PFSK-1 (cell line): ENCODE results near the gene PDE4B.

Experiments used
- FOXP2 ChIP-seq: optimal IDR thresholded peaks from 2 replicates; pipeline ENCODE3; 2011; ENCODE audit warnings: borderline replicate concordance, control low read depth, inconsistent platforms; ENCODE audit not compliant: insufficient read depth; ENCODE audit errors: extremely low read length, extremely low read depth
- POLR2AphosphoS5 ChIP-seq: IDR thresholded peaks from 2 replicates; pipeline ENCODE4 v1.6.1; 2012; ENCODE audit warnings: low read depth, mild to moderate bottlenecking, control low read depth, low read length, moderate library complexity
- SIN3A ChIP-seq: IDR thresholded peaks from 2 replicates; pipeline ENCODE4 v1.6.1; 2012; ENCODE audit warnings: mild to moderate bottlenecking, low read length, moderate library complexity, borderline replicate concordance; ENCODE audit not compliant: insufficient read depth
- TAF1 ChIP-seq: IDR thresholded peaks from 2 replicates; pipeline ENCODE4 v1.6.1; 2012; ENCODE audit warnings: low read length, control low read depth, borderline replicate concordance; ENCODE audit not compliant: insufficient read depth
- TF ChIP-seq, protein P1 (sequence below), 2 experiments: IDR thresholded peaks; 2 replicates each; pipeline versions ENCODE4 v1.6.1 to v1.8.0; 2011 to 2012; ENCODE audit warnings: low read depth in 2 of 2, low read length in 2 of 2, control low read depth in 1 of 2, inconsistent platforms in 1 of 2, mild to moderate bottlenecking in 1 of 2, moderate library complexity in 1 of 2; ENCODE audit not compliant: insufficient read depth in 1 of 2

PDE4B gene

GRCh38 chr1:66283622-66284041 is 490.9 kb downstream of the PDE4B start:
- TF ChIP-seq SIN3A (no peak), POLR2AphosphoS5 (no peak)
- TF ChIP-seq, protein P1, sequence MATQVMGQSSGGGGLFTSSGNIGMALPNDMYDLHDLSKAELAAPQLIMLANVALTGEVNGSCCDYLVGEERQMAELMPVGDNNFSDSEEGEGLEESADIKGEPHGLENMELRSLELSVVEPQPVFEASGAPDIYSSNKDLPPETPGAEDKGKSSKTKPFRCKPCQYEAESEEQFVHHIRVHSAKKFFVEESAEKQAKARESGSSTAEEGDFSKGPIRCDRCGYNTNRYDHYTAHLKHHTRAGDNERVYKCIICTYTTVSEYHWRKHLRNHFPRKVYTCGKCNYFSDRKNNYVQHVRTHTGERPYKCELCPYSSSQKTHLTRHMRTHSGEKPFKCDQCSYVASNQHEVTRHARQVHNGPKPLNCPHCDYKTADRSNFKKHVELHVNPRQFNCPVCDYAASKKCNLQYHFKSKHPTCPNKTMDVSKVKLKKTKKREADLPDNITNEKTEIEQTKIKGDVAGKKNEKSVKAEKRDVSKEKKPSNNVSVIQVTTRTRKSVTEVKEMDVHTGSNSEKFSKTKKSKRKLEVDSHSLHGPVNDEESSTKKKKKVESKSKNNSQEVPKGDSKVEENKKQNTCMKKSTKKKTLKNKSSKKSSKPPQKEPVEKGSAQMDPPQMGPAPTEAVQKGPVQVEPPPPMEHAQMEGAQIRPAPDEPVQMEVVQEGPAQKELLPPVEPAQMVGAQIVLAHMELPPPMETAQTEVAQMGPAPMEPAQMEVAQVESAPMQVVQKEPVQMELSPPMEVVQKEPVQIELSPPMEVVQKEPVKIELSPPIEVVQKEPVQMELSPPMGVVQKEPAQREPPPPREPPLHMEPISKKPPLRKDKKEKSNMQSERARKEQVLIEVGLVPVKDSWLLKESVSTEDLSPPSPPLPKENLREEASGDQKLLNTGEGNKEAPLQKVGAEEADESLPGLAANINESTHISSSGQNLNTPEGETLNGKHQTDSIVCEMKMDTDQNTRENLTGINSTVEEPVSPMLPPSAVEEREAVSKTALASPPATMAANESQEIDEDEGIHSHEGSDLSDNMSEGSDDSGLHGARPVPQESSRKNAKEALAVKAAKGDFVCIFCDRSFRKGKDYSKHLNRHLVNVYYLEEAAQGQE (IDR thresholded peaks at IDR 0.05; ENCODE audit: insufficient read depth in 1 of 2, low read depth in 2 of 2, low read length in 2 of 2), result no peak

DNA sequence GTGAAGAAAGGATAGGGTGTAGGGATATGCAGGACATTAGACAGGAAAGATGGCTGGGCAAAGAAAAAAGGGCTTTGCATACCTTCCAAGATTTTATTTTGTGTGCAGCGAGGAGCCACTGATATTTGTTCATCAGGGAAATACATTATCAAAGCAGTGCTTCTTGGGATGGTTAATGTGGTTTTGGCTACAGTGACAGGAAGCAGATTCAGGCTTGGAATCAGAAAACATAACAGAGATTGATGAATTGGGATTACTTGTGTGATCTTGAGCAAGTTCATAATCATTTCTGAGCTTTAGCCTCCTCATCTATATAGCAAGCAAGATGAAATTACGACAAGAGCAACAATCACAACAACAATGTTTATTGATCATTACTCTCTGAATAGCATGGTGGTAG is 492.1 kb downstream of the PDE4B start:
- no peak for TF ChIP-seq POLR2AphosphoS5
- TF ChIP-seq FOXP2, result no peak
- TF ChIP-seq TAF1, result no peak
- TF ChIP-seq, protein P1 (IDR thresholded peaks at IDR 0.05; ENCODE audit: insufficient read depth in 1 of 2, low read depth in 2 of 2, low read length in 2 of 2), result no peak
- no peak for TF ChIP-seq SIN3A

- no peak for TF ChIP-seq FOXP2
- no peak for TF ChIP-seq SIN3A
- TF ChIP-seq, protein P1 (IDR thresholded peaks at IDR 0.05; ENCODE audit: insufficient read depth in 1 of 2, low read depth in 2 of 2, low read length in 2 of 2), result no peak
- no peak for TF ChIP-seq POLR2AphosphoS5
- no peak for TF ChIP-seq TAF1
Observed at GRCh38 chr1:66285618-66286270, 493.0 kb downstream of the PDE4B start.

GRCh38 chr1:66286307-66286706 is 493.6 kb downstream of the PDE4B start:
- TF ChIP-seq TAF1 (no peak), SIN3A (no peak), POLR2AphosphoS5 (no peak), FOXP2 (no peak)
- TF ChIP-seq, protein P1 (IDR thresholded peaks at IDR 0.05; ENCODE audit: insufficient read depth in 1 of 2, low read depth in 2 of 2, low read length in 2 of 2), result no peak

GRCh38 chr1:66288048-66288447 is 495.4 kb downstream of the PDE4B start:
- TF ChIP-seq TAF1, result no peak
- TF ChIP-seq SIN3A, result no peak
- no peak for TF ChIP-seq POLR2AphosphoS5
- TF ChIP-seq, protein P1 (IDR thresholded peaks at IDR 0.05; ENCODE audit: insufficient read depth in 1 of 2, low read depth in 2 of 2, low read length in 2 of 2), result no peak
- no peak for TF ChIP-seq FOXP2
